SKM-1 treated with dmso at 0.1 percent for 144 hours (cell line): Measurements from ENCODE around the gene PLXNA4.
"Not testable (repeated sequence)": the region's sequence is repeated elsewhere in the genome, so short reads cannot be mapped to it uniquely, and the experiment has no call there.

ENCODE experiments used
- DNase-seq: peaks from one replicate; lab custom pipeline; 2025; ENCODE audit not compliant: unreplicated experiment; lab: John Stamatoyannopoulos, UW

The PLXNA4 gene

GRCh38 chr7:132395361-132395760 lies 180.9 kb downstream of the PLXNA4 start:
- DNase-seq, result no peak

GRCh38 chr7:132394283-132395198 lies 181.7 kb downstream of the PLXNA4 start:
- DNase-seq, result no peak

- DNase-seq, result no peak
Observed at GRCh38 chr7:132393789-132394261, 182.4 kb downstream of the PLXNA4 start.

GRCh38 chr7:132392713-132393112 lies 183.6 kb downstream of the PLXNA4 start:
- no peak for DNase-seq

GRCh38 chr7:132390705-132391104 lies 185.6 kb downstream of the PLXNA4 start:
- no peak for DNase-seq

GRCh38 chr7:132390049-132390448 lies 186.2 kb downstream of the PLXNA4 start:
- not testable (repeated sequence) for DNase-seq

- DNase-seq, result no peak
Observed at GRCh38 chr7:132388688-132389087, 187.6 kb downstream of the PLXNA4 start.

GRCh38 chr7:132387596-132387995 lies 188.7 kb downstream of the PLXNA4 start:
- DNase-seq, result no peak

GRCh38 chr7:132386201-132386681 lies 190.0 kb downstream of the PLXNA4 start:
- DNase-seq, result no peak

- DNase-seq, result no peak
Observed at GRCh38 chr7:132383962-132384361, 192.3 kb downstream of the PLXNA4 start.

GRCh38 chr7:132381742-132382472 lies 194.4 kb downstream of the PLXNA4 start:
- DNase-seq, result no peak

- no peak for DNase-seq
Observed at GRCh38 chr7:132380059-132380458, 196.2 kb downstream of the PLXNA4 start.

- no peak for DNase-seq
Observed at GRCh38 chr7:132379292-132379691, 197.0 kb downstream of the PLXNA4 start.

- no peak for DNase-seq
Observed at GRCh38 chr7:132377703-132378584, 198.3 kb downstream of the PLXNA4 start.

- DNase-seq, result no peak
Observed at GRCh38 chr7:132377015-132377414, 199.3 kb downstream of the PLXNA4 start.

- no peak for DNase-seq
Observed at GRCh38 chr7:132376361-132377013, 199.8 kb downstream of the PLXNA4 start.

- no peak for DNase-seq
Observed at GRCh38 chr7:132373879-132374278, 202.4 kb downstream of the PLXNA4 start.

- DNase-seq, result no peak
Observed at GRCh38 chr7:132373041-132373440, 203.2 kb downstream of the PLXNA4 start.

GRCh38 chr7:132371948-132372347 lies 204.3 kb downstream of the PLXNA4 start:
- DNase-seq, result no peak

- DNase-seq, result no peak
Observed at GRCh38 chr7:132368246-132368900, 207.9 kb downstream of the PLXNA4 start.
